IMR-90 (cell line): ENCODE data around the gene TMTC2. TPM values are rescaled to one million over a fixed set of nuclear protein-coding genes. Genes with fewer than 3 reads are reported as not detected.

Source experiments
- ATAC-seq: fragments of 200-7000 bp; cut with Tn5 transposase; 2 replicates; pipeline ENCODE4 v1.9.1; 2020; ENCODE audit warnings: low read depth, mild to moderate bottlenecking, moderate library complexity
- BruUV-seq: library from RNA; stranded (reverse); fragments of 400-500 nt; replicated peaks from 2 replicates; lab custom pipeline; 2021; lab: Mats Ljungman, UMichigan
- CTCF ChIA-PET: fragments of 300-600 bp; formaldehyde crosslinking; extraction: SDS; loops from one replicate; lab custom pipeline; 2021; ENCODE audit warnings: antibody characterized with exemption; lab: Yijun Ruan, JAX
- POLR2A ChIA-PET: fragments of 300-600 bp; sonication (Branson Sonifier 250); formaldehyde crosslinking; loops from one replicate; lab custom pipeline; 2022; ENCODE audit warnings: antibody characterized with exemption; ENCODE audit not compliant: unreplicated experiment; lab: Charles Lee
- DNase-seq: peaks from one replicate; pipeline ENCODE4 v3.0.0; 2013
- H2AFZ ChIP-seq: replicated peaks from 2 replicates; pipeline ENCODE3; 2013; ENCODE audit warnings: low read length, mild to moderate bottlenecking; ENCODE audit not compliant: poor library complexity
- H2AK5ac ChIP-seq: 2 replicates; pipeline ENCODE4 v1.6.1; 2013; ENCODE audit warnings: low read depth, low read length, inconsistent platforms
- H2AK9ac ChIP-seq: replicated peaks from 2 replicates; pipeline ENCODE3; 2013; ENCODE audit warnings: mild to moderate bottlenecking, low read depth, low read length, moderate library complexity; ENCODE audit not compliant: poor library complexity
- H2BK120ac ChIP-seq: 2 replicates; pipeline ENCODE4 v1.6.1; 2013; ENCODE audit warnings: low read depth, low read length, inconsistent platforms
- H2BK15ac ChIP-seq: 3 replicates; pipeline ENCODE4 v1.6.1; 2013; ENCODE audit warnings: low read depth, low read length, inconsistent platforms
- H2BK20ac ChIP-seq: 2 replicates; pipeline ENCODE4 v1.6.1; 2013; ENCODE audit warnings: low read depth, mild to moderate bottlenecking, inconsistent platforms, low read length, moderate library complexity
- H2BK5ac ChIP-seq: 2 replicates; pipeline ENCODE4 v1.6.1; 2013; ENCODE audit warnings: mild to moderate bottlenecking, low read depth, low read length, inconsistent platforms; ENCODE audit not compliant: poor library complexity, severe bottlenecking
- H3K14ac ChIP-seq: replicated peaks from 2 replicates; pipeline ENCODE4 v1.6.1; 2013; ENCODE audit warnings: low read depth, low read length, inconsistent platforms
- H3K18ac ChIP-seq: 2 replicates; pipeline ENCODE4 v1.6.1; 2013; ENCODE audit warnings: low read depth, low read length, control low read depth
- H3K23ac ChIP-seq: 2 replicates; pipeline ENCODE4 v1.6.1; 2013; ENCODE audit warnings: low read depth, low read length, inconsistent platforms
- H3K27ac ChIP-seq: 2 replicates; pipeline ENCODE4 v1.5.1; 2013; ENCODE audit warnings: mild to moderate bottlenecking, control low read depth, low read length; ENCODE audit not compliant: insufficient read depth
- H3K27me3 ChIP-seq: 2 replicates; pipeline ENCODE4 v1.6.1; 2013; ENCODE audit warnings: low read length; ENCODE audit not compliant: control insufficient read depth, insufficient read depth
- H3K36me3 ChIP-seq: 2 replicates; pipeline ENCODE4 v1.6.1; 2013; ENCODE audit warnings: low read length, mixed read lengths; ENCODE audit not compliant: control insufficient read depth, insufficient read depth
- H3K4ac ChIP-seq: 2 replicates; pipeline ENCODE4 v1.6.1; 2013; ENCODE audit warnings: low read depth, low read length, inconsistent platforms
- H3K4me1 ChIP-seq: 2 replicates; pipeline ENCODE4 v1.6.1; 2013; ENCODE audit warnings: low read length, mixed read lengths; ENCODE audit not compliant: control insufficient read depth, insufficient read depth
- H3K4me2 ChIP-seq: 2 replicates; pipeline ENCODE4 v1.6.1; 2013; ENCODE audit warnings: low read depth, mild to moderate bottlenecking, control low read depth, low read length, moderate library complexity
- H3K4me3 ChIP-seq: 2 replicates; pipeline ENCODE4 v1.5.1; 2013; ENCODE audit warnings: low read depth, mild to moderate bottlenecking, control low read depth, low read length, moderate library complexity; ENCODE audit not compliant: insufficient read depth
- H3K56ac ChIP-seq: 2 replicates; pipeline ENCODE4 v1.6.1; 2013; ENCODE audit warnings: low read length, inconsistent platforms; ENCODE audit not compliant: insufficient read depth; ENCODE audit errors: extremely low read depth
- H3K79me1 ChIP-seq, 2 experiments: 2 replicates each; pipeline ENCODE4 v1.6.1; 2013; ENCODE audit warnings: low read length in 2 of 2, inconsistent platforms in 1 of 2, low read depth in 1 of 2
- H3K9ac ChIP-seq: 2 replicates; pipeline ENCODE4 v1.6.1; 2013; ENCODE audit warnings: low read depth, low read length, control low read depth
- H3K9me1 ChIP-seq: 2 replicates; pipeline ENCODE4 v1.6.1; 2013; ENCODE audit warnings: low read length, inconsistent platforms; ENCODE audit not compliant: insufficient read depth
- H3K9me3 ChIP-seq: 2 replicates; pipeline ENCODE4 v1.6.1; 2013; ENCODE audit warnings: low read length; ENCODE audit not compliant: control insufficient read depth, insufficient read depth
- H4K20me1 ChIP-seq: 2 replicates; pipeline ENCODE4 v1.6.1; 2013; ENCODE audit warnings: low read length, inconsistent platforms; ENCODE audit not compliant: insufficient read depth
- H4K5ac ChIP-seq: 2 replicates; pipeline ENCODE4 v1.6.1; 2013; ENCODE audit warnings: mild to moderate bottlenecking, low read depth, low read length, control low read depth
- H4K8ac ChIP-seq, 2 experiments: 2 replicates each; pipeline ENCODE4 v1.6.1; 2013; ENCODE audit warnings: low read depth in 2 of 2, low read length in 2 of 2, control low read depth in 1 of 2, inconsistent platforms in 1 of 2
- H4K91ac ChIP-seq: 2 replicates; pipeline ENCODE4 v1.6.1; 2013; ENCODE audit warnings: low read depth, low read length, inconsistent platforms; ENCODE audit not compliant: insufficient read depth
- CEBPB ChIP-seq: IDR thresholded peaks from 2 replicates; pipeline ENCODE4 v1.6.1; 2012; ENCODE audit warnings: low read depth, low read length, improper control_type of control experiment
- CHD1 ChIP-seq: IDR thresholded peaks from 2 replicates; pipeline ENCODE4 v1.6.1; 2012; ENCODE audit warnings: low read depth, low read length, improper control_type of control experiment
- CTCF ChIP-seq: conservative IDR thresholded peaks from 2 replicates; pipeline ENCODE4 v1.5.1; 2012; ENCODE audit warnings: mild to moderate bottlenecking, low read depth, low read length, improper control_type of control experiment
- ELK1 ChIP-seq: fragments of 150-350 bp; IDR thresholded peaks from 2 replicates; pipeline ENCODE4 v1.6.1; 2016; ENCODE audit warnings: low read depth, mild to moderate bottlenecking, low read length, moderate library complexity, borderline replicate concordance
- MAFK ChIP-seq: IDR thresholded peaks from 2 replicates; pipeline ENCODE4 v1.6.1; 2012; ENCODE audit warnings: low read depth, low read length, improper control_type of control experiment
- MAZ ChIP-seq: IDR thresholded peaks from 2 replicates; pipeline ENCODE4 v1.6.1; 2012; ENCODE audit warnings: low read depth, mild to moderate bottlenecking, low read length, improper control_type of control experiment, moderate library complexity, borderline replicate concordance
- MXI1 ChIP-seq: IDR thresholded peaks from 2 replicates; pipeline ENCODE4 v1.6.1; 2012; ENCODE audit warnings: low read depth, mild to moderate bottlenecking, low read length, moderate library complexity, borderline replicate concordance
- NFE2L2 ChIP-seq: fragments of 150-350 bp; IDR thresholded peaks from 2 replicates; pipeline ENCODE4 v1.6.1; 2016; ENCODE audit warnings: low read depth, mild to moderate bottlenecking, low read length
- POLR2A ChIP-seq: IDR thresholded peaks from 2 replicates; pipeline ENCODE4 v1.6.1; 2012; ENCODE audit warnings: mild to moderate bottlenecking, low read depth, low read length
- RCOR1 ChIP-seq: IDR thresholded peaks from 2 replicates; pipeline ENCODE4 v1.6.1; 2012; ENCODE audit warnings: mild to moderate bottlenecking, low read length, improper control_type of control experiment; ENCODE audit not compliant: insufficient replicate concordance
- RFX5 ChIP-seq: IDR thresholded peaks from 2 replicates; pipeline ENCODE4 v1.8.0; 2012; ENCODE audit warnings: low read depth, mild to moderate bottlenecking, low read length, moderate library complexity
- SMC3 ChIP-seq: fragments of 150-350 bp; IDR thresholded peaks from 2 replicates; pipeline ENCODE4 v1.6.1; 2016; ENCODE audit warnings: low read depth, mild to moderate bottlenecking, antibody characterized with exemption, low read length, moderate library complexity
- WGBS, 2 experiments: methylation state at CpG; one replicate each; pipeline versions ENCODE4 v1.1.5 to v1.1.7; 2013; ENCODE audit warnings: missing lambda C conversion rate in 2 of 2; ENCODE audit not compliant: insufficient read length in 1 of 2; ENCODE audit errors: extremely low coverage in 2 of 2; 5-methylcytosine and 5-hydroxymethylcytosine counted together
- dilution Hi-C: fragments of 300-500 bp; cut with HindIII; formaldehyde crosslinking; loops from one replicate; pipeline ENCODE4 v1.14.3; 2018; ENCODE audit warnings: low sequenced_read_pairs; ENCODE audit not compliant: unreplicated experiment
- in situ Hi-C: fragments of 300-500 bp; cut with MboI; formaldehyde crosslinking; loops from 3 replicates; pipeline ENCODE4 v1.14.3; 2019; ENCODE audit warnings: low sequenced_read_pairs, inconsistent platforms, mixed read lengths
- intact Hi-C: fragments of 100-400 bp; cut with micrococcal nuclease; formaldehyde crosslinking; loops from 2 replicates; pipeline ENCODE4 v1.10.0; 2022
- polyA plus RNA-seq, 3 experiments: library from polyadenylated mRNA; depleted of rRNA; stranded (reverse); fragments of >200 nt; gene quantifications; 2 replicates each; pipeline ENCODE4 v1.2.3, GENCODE V29; 2012; ENCODE audit warnings: low replicate concordance in 1 of 3
- total RNA-seq: library from RNA; depleted of rRNA; stranded (reverse); fragments of >200 nt; gene quantifications from 2 replicates; pipeline ENCODE4 v1.2.3, GENCODE V29; 2012
- TF ChIP-seq, protein P1 (sequence below): fragments of 150-350 bp; IDR thresholded peaks from 2 replicates; pipeline ENCODE4 v1.6.1; 2017; ENCODE audit warnings: mild to moderate bottlenecking, antibody characterized with exemption, low read length, low read depth

Gene TMTC2
- total and polyA plus RNA-seq, 2 of the 4 experiments (the other 2 are of a cell fraction) = 0.56 to 1.4 TPM

DNA sequence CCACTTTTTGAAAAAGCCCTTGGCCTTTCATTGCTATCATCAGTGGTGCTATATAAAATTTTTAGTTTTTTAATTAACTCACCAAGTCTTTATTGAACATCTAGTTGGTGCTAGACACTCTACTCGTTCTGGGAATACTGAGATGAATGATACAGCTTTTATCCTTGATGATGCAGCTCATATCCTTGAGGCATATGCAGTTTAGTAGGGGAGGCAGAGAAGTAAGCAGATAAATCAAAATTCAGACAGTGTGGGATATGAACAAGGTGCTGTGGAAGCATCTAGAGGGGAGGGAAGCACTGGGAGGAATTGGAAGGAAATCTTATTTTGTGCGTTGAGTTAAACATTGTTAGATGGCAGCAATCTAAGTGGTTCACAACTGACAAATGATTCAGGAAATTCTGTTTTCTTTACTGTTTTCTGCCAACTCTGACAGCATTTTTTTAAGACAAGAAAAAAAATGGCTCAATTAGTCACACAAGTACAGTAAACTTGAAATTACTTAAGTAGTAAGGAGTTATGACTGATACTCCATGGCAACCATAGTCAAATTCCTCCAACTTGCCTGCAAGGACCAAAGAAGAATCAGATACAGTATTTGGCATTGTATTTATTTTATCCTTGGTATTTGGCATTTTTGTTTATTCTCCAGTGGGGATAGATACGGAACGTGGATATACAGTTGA lies 119.2 kb downstream of the TMTC2 start:
- no peaks in the 10 kb centered on the region for H3K36me3 ChIP-seq
- no peak overlapping the region for H3K9ac ChIP-seq
- CTCF ChIA-PET = no interaction called here
- H4K20me1 ChIP-seq = no peaks in the 10 kb centered on the region
- WGBS, 2 experiments = 80% methylated on average over 1 of the region's 4 CpGs; no CpG with 5 or more reads in 1 of the 2 experiments
- dilution Hi-C loops (no loop called here), in situ Hi-C loops (no loop called here), intact Hi-C loops (no loop called here)
- no peak for TF ChIP-seq CTCF
- no peak for TF ChIP-seq POLR2A
- no peak for TF ChIP-seq NFE2L2
- TF ChIP-seq SMC3 = no peak
- no peak for TF ChIP-seq ELK1
- no peak for TF ChIP-seq MXI1
- TF ChIP-seq CHD1 = no peak
- TF ChIP-seq MAZ = no peak
- TF ChIP-seq CEBPB = no peak
- TF ChIP-seq RCOR1 = no peak
- no peak for TF ChIP-seq MAFK
- TF ChIP-seq, protein P1, sequence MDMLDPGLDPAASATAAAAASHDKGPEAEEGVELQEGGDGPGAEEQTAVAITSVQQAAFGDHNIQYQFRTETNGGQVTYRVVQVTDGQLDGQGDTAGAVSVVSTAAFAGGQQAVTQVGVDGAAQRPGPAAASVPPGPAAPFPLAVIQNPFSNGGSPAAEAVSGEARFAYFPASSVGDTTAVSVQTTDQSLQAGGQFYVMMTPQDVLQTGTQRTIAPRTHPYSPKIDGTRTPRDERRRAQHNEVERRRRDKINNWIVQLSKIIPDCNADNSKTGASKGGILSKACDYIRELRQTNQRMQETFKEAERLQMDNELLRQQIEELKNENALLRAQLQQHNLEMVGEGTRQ = no peak
- TF ChIP-seq RFX5 = no peak
- H3K18ac ChIP-seq = no peak overlapping the region
- H2BK20ac ChIP-seq = no peak overlapping the region
- no peak overlapping the region for H3K56ac ChIP-seq
- no peaks in the 10 kb centered on the region for H3K9me3 ChIP-seq
- no peak overlapping the region for H4K91ac ChIP-seq
- no peak overlapping the region for H3K27ac ChIP-seq
- no peak overlapping the region for H3K4me2 ChIP-seq
- H3K14ac ChIP-seq = no peak overlapping the region
- no peak overlapping the region for H2AFZ ChIP-seq
- peak; percentile 1 for DNase-seq
- no peak overlapping the region for H4K8ac ChIP-seq
- no peaks in the 10 kb centered on the region for H3K9me1 ChIP-seq
- no TSS peak for BruUV-seq
- no peak overlapping the region for H2AK5ac ChIP-seq
- no peak overlapping the region for H3K4ac ChIP-seq
- H3K4me3 ChIP-seq = no peak overlapping the region
- no peak overlapping the region for H2AK9ac ChIP-seq
- ATAC-seq = no peak
- H4K5ac ChIP-seq = no peak overlapping the region
- no peak overlapping the region for H3K23ac ChIP-seq
- H2BK120ac ChIP-seq = no peak overlapping the region
- no peaks in the 10 kb centered on the region for H3K27me3 ChIP-seq
- H3K79me1 ChIP-seq = no peaks in the 10 kb centered on the region
- no peak overlapping the region for H2BK15ac ChIP-seq
- H3K4me1 ChIP-seq = no peaks in the 10 kb centered on the region
- POLR2A ChIA-PET = no interaction called here
- no peak overlapping the region for H2BK5ac ChIP-seq
